DMS114 treated with DMSO at 0.1 percent for 48 hours (cell line): ENCODE measurements around the gene RAD51D.
"Not testable (repeated sequence)": the region's sequence is repeated elsewhere in the genome, so short reads cannot be mapped to it uniquely, and the experiment has no call there.

ENCODE experiments used
- DNase-seq: peaks from one replicate; lab custom pipeline; 2025; ENCODE audit not compliant: unreplicated experiment; lab: John Stamatoyannopoulos, UW

Gene RAD51D

GRCh38 chr17:35095741-35096140, 23.9 kb downstream of the RAD51D start:
- DNase-seq: no peak

- DNase-seq: no peak
Measured at GRCh38 chr17:35094902-35095301, 24.8 kb downstream of the RAD51D start.

GRCh38 chr17:35090707-35091106, 29.0 kb downstream of the RAD51D start:
- DNase-seq: not testable (repeated sequence)

GRCh38 chr17:35089586-35090296, 29.9 kb downstream of the RAD51D start:
- peak; percentile 11 for DNase-seq

- peak; percentile 37 for DNase-seq
Measured at GRCh38 chr17:35088881-35089585, 30.6 kb downstream of the RAD51D start.

GRCh38 chr17:35088356-35088880, 31.2 kb downstream of the RAD51D start:
- DNase-seq: no peak

GRCh38 chr17:35087731-35088355, 31.8 kb downstream of the RAD51D start:
- no peak for DNase-seq

- DNase-seq: no peak
Measured at GRCh38 chr17:35086931-35087573, 32.6 kb downstream of the RAD51D start.

- DNase-seq: no peak
Measured at GRCh38 chr17:35086164-35086563, 33.5 kb downstream of the RAD51D start.

- DNase-seq: no peak
Measured at GRCh38 chr17:35084987-35085386, 34.7 kb downstream of the RAD51D start.

GRCh38 chr17:35083071-35083470, 36.6 kb downstream of the RAD51D start:
- no peak for DNase-seq

GRCh38 chr17:35082073-35082657, 37.5 kb downstream of the RAD51D start:
- no peak for DNase-seq

- no peak for DNase-seq
Measured at GRCh38 chr17:35081638-35082037, 38.0 kb downstream of the RAD51D start.

- no peak for DNase-seq
Measured at GRCh38 chr17:35080536-35080935, 39.1 kb downstream of the RAD51D start.

GRCh38 chr17:35079547-35080423, 39.9 kb downstream of the RAD51D start:
- DNase-seq: no peak

- no peak for DNase-seq
Measured at GRCh38 chr17:35076874-35077273, 42.8 kb downstream of the RAD51D start.

- no peak for DNase-seq
Measured at GRCh38 chr17:35074711-35075707, 44.7 kb downstream of the RAD51D start.

GRCh38 chr17:35073991-35074627, 45.6 kb downstream of the RAD51D start:
- no peak for DNase-seq
